Fibroblast of mammary gland (primary cell): ENCODE data around the gene ABHD16A.

ENCODE experiments used
- DNase-seq: peaks from one replicate; pipeline ENCODE4 v3.0.0-alpha.2; 2010; ENCODE audit warnings: low read depth
- H3K4me3 ChIP-seq: 2 replicates; pipeline ENCODE4 v1.5.1; 2011; ENCODE audit warnings: low read depth, mild to moderate bottlenecking, low read length, moderate library complexity; ENCODE audit not compliant: control insufficient read depth
- CTCF ChIP-seq: conservative IDR thresholded peaks from 2 replicates; pipeline ENCODE4 v1.5.1; 2011; ENCODE audit warnings: low read depth, low read length, inconsistent platforms; ENCODE audit not compliant: control insufficient read depth, insufficient read depth

The ABHD16A gene

GRCh38 chr6:31705931-31706330 lies 2.8 kb upstream of the ABHD16A start:
- TF ChIP-seq CTCF, result no peak
- DNase-seq, result no peak
- no peak overlapping the region for H3K4me3 ChIP-seq

- TF ChIP-seq CTCF, result no peak
- DNase-seq, result no peak
- H3K4me3 ChIP-seq, result peak overlapping the region; percentile 94
Measured at GRCh38 chr6:31702405-31702818, 712 bp downstream of the ABHD16A start.

GRCh38 chr6:31701666-31702404 lies 1.3 kb downstream of the ABHD16A start:
- H3K4me3 ChIP-seq, result peak overlapping the region; percentile 94
- no peak for TF ChIP-seq CTCF
- DNase-seq, result peak; percentile 40

GRCh38 chr6:31700740-31701401 lies 2.3 kb downstream of the ABHD16A start:
- DNase-seq, result no peak
- no peak overlapping the region for H3K4me3 ChIP-seq
- TF ChIP-seq CTCF, result no peak

GRCh38 chr6:31697555-31697954 lies 5.6 kb downstream of the ABHD16A start:
- no peak for DNase-seq
- TF ChIP-seq CTCF, result no peak
- H3K4me3 ChIP-seq, result no peak overlapping the region

- H3K4me3 ChIP-seq, result no peak overlapping the region
- TF ChIP-seq CTCF, result no peak
- no peak for DNase-seq
Measured at GRCh38 chr6:31693535-31693934, 9.6 kb downstream of the ABHD16A start.
